Lower lobe of right lung (tissue), 2 donors: ENCODE data around the gene CEP128. TPM values are rescaled to one million over a fixed set of nuclear protein-coding genes. Genes with fewer than 3 reads are reported as not detected.

Experiments
- ATAC-seq, 2 donors: fragments of 200-7000 bp; cut with Tn5 transposase; one replicate each; pipeline ENCODE4 v1.9.1; 2020 to 2022; ENCODE audit warnings: mild to moderate bottlenecking in 2 of 2, moderate library complexity in 2 of 2
- DNase-seq: peaks from one replicate; pipeline ENCODE4 v3.0.0-alpha.2; 2020
- H3K27ac ChIP-seq: fragments of 200-600 bp; one replicate; pipeline ENCODE4 v1.8.0; 2022
- H3K27me3 ChIP-seq: fragments of 200-600 bp; one replicate; pipeline ENCODE4 v1.8.0; 2022; ENCODE audit warnings: low read depth
- H3K36me3 ChIP-seq: fragments of 200-600 bp; one replicate; pipeline ENCODE4 v1.8.0; 2022; ENCODE audit warnings: mild to moderate bottlenecking
- H3K4me1 ChIP-seq: fragments of 200-600 bp; one replicate; pipeline ENCODE4 v1.8.0; 2022
- H3K4me3 ChIP-seq: fragments of 200-600 bp; one replicate; pipeline ENCODE4 v1.8.0; 2022; ENCODE audit warnings: mild to moderate bottlenecking
- H3K9me3 ChIP-seq: fragments of 200-600 bp; one replicate; pipeline ENCODE4 v1.8.0; 2022
- intact Hi-C: fragments of 100-400 bp; cut with DNase I; formaldehyde crosslinking; loops from one replicate; pipeline ENCODE4 v1.11.0; 2022
- total RNA-seq: library from RNA; stranded (reverse); fragmentation: NEBNext Ultra II Directional; extraction: Animal tissue kit (Norgen Biotek cat#: 25700); gene quantifications from one replicate; pipeline ENCODE4 v1.2.1, GENCODE V29; 2021
- TF ChIP-seq, protein P1 (sequence below): fragments of 200-600 bp; IDR thresholded peaks from one replicate; pipeline ENCODE4 v1.8.0; 2022; ENCODE audit warnings: antibody characterized with exemption, mild to moderate bottlenecking
- donor health status: DM: no; HTN: yes; CAD: no; lungs with severe emphysema.

The CEP128 gene
- total RNA-seq, 1 donor from 2014 or later, result 11.5 TPM

DNA sequence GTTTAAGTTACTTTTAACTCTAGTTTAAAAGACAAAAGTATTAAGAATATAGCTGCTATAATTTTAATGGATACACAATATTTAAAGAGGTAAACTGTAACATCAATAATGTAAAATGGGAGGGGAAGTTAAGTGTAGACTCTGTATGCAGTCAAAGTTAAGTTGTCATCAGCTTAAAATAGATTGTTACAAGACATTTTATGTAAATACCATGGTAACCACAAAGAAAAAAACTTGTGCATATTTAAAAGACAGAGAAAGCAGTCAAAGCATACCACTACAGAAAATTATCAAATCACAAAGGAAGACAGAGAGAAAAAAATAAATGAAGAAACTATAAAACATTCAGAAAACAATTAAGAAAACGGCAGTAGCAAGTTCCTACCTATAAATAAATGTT lies 73.3 kb downstream of the CEP128 start:
- DNase-seq (no peak), ATAC-seq (no peak)
- Histone ChIP-seq H3K27me3 (no peaks in the 10 kb centered on the region), H3K27ac (no peak overlapping the region), H3K4me3 (no peak overlapping the region), H3K9me3 (peaks cover 17% of the 10 kb centered on the region), H3K36me3 (no peaks in the 10 kb centered on the region), H3K4me1 (no peaks in the 10 kb centered on the region)
- intact Hi-C loops, result no loop called here
- TF ChIP-seq, protein P1, sequence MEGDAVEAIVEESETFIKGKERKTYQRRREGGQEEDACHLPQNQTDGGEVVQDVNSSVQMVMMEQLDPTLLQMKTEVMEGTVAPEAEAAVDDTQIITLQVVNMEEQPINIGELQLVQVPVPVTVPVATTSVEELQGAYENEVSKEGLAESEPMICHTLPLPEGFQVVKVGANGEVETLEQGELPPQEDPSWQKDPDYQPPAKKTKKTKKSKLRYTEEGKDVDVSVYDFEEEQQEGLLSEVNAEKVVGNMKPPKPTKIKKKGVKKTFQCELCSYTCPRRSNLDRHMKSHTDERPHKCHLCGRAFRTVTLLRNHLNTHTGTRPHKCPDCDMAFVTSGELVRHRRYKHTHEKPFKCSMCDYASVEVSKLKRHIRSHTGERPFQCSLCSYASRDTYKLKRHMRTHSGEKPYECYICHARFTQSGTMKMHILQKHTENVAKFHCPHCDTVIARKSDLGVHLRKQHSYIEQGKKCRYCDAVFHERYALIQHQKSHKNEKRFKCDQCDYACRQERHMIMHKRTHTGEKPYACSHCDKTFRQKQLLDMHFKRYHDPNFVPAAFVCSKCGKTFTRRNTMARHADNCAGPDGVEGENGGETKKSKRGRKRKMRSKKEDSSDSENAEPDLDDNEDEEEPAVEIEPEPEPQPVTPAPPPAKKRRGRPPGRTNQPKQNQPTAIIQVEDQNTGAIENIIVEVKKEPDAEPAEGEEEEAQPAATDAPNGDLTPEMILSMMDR, result no peak

DNA sequence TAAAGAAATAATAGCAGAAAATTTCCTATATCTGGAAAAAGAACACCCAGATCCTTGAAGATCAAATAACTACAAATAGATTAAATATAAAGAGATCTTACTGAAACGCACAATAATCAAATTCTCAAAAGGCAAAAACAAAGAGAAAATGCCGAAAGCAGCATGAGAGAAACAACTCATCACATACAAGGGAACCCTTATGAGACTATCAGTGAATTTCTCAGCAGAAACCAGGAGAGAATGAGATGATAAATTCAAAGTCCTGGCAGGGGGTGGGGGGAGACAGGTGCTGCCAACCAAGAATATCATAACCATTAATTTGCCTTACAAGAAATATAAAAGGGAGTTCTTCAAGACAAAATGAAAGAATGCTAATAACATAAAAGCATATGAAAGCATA lies 73.7 kb downstream of the CEP128 start:
- no peaks in the 10 kb centered on the region for H3K36me3 ChIP-seq
- no peak overlapping the region for H3K27ac ChIP-seq
- DNase-seq (no peak), ATAC-seq (no peak)
- H3K9me3 ChIP-seq, result peaks cover 17% of the 10 kb centered on the region
- H3K4me1 ChIP-seq, result no peaks in the 10 kb centered on the region
- H3K27me3 ChIP-seq, result no peaks in the 10 kb centered on the region
- TF ChIP-seq, protein P1, result no peak
- intact Hi-C loops, result no loop called here
- H3K4me3 ChIP-seq, result no peak overlapping the region

DNA sequence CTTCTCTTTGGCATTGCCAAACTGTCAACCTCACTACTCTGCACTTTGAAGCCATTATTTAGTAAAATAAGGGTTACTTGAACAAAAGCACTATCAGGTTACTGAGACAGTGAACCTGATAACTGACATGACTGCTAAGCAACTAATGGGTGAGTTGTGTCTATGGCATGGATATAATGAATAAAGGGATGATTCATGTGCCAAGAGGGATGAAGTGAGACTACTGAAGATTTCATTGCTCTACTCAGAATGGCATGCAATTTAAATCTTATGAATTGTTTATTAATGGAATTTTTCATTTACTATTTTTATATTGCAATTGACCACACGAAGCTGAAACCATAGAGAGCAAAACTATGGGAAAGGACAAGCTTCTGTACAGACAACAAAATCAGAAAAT lies 74.4 kb downstream of the CEP128 start:
- Histone ChIP-seq H3K4me3 (no peak overlapping the region), H3K27me3 (no peaks in the 10 kb centered on the region), H3K9me3 (peaks cover 17% of the 10 kb centered on the region), H3K27ac (no peak overlapping the region), H3K4me1 (no peaks in the 10 kb centered on the region), H3K36me3 (no peaks in the 10 kb centered on the region)
- ATAC-seq, result no peak
- TF ChIP-seq, protein P1, result no peak
- DNase-seq, result no peak
- intact Hi-C loops, result no loop called here

DNA sequence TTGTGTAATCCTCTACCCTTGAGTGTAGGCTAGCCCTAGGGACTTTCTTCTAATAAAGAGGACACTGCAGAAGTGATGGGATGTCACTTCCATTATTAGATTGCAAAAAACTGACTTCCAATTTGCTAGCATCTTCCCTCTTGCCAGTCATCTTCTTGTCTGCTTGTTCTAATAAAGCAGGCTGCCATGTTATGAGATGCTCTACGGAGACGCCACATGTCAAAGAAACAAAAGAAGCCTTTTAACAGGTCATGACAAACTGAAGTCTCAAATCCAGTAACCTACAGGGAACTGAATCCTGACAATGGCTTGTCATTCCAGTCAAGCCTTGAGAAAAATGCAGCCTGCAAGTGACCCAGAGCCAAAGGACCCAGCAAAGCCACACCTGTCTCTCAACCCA lies 76.0 kb downstream of the CEP128 start:
- TF ChIP-seq, protein P1, result no peak
- DNase-seq, result no peak
- H3K27ac ChIP-seq, result no peak overlapping the region
- H3K36me3 ChIP-seq, result no peaks in the 10 kb centered on the region
- no peaks in the 10 kb centered on the region for H3K4me1 ChIP-seq
- H3K9me3 ChIP-seq, result peaks cover 17% of the 10 kb centered on the region
- H3K27me3 ChIP-seq, result no peaks in the 10 kb centered on the region
- intact Hi-C loops, result no loop called here
- no peak overlapping the region for H3K4me3 ChIP-seq
- no peak for ATAC-seq

DNA sequence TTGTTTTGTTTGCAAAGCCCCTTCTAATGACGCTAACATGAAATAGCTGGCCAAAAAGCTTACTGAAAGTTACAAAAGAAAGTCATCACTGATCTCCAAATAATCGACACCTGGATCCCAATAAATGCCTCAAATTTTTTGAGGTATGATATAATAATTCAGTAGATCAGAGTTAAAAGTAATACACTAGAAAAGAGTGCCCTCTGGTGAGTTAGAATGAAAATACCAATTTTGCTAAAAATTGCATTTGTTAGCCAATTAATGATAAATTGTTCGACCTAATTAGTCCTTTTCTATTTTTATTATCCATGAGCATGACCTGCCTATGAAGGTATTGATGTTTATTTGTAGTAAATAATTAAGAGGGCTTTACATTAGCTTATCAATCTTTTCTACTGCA lies 78.6 kb downstream of the CEP128 start:
- intact Hi-C loops, result no loop called here
- no peak for DNase-seq
- Histone ChIP-seq H3K4me1 (no peaks in the 10 kb centered on the region), H3K4me3 (no peak overlapping the region), H3K36me3 (no peaks in the 10 kb centered on the region), H3K27ac (no peak overlapping the region), H3K27me3 (no peaks in the 10 kb centered on the region), H3K9me3 (peaks cover 6% of the 10 kb centered on the region)
- TF ChIP-seq, protein P1, result no peak
- no peak for ATAC-seq

DNA sequence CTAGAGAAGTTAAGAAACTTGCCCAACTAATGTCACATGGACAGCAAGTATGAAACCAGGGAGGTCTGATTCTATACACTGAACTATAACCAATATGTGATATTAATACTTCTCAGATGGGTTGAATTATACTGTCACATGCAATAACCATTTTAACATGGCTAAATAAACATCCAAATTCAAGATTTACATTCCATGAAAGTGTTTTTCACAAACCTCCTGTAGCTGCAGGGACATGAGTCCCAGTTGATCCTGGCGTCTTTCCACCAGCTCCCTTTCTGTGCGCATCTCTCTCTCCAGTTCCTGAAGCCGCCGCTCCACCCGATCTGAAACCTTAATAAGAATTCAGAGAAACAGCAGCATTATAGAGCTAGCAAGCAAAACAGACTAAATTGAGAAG lies 79.0 kb downstream of the CEP128 start:
- DNase-seq (no peak), ATAC-seq (no peak)
- H3K4me1 ChIP-seq, result no peaks in the 10 kb centered on the region
- no peak overlapping the region for H3K27ac ChIP-seq
- intact Hi-C loops, result no loop called here
- H3K27me3 ChIP-seq, result no peaks in the 10 kb centered on the region
- H3K36me3 ChIP-seq, result no peaks in the 10 kb centered on the region
- TF ChIP-seq, protein P1, result no peak
- H3K9me3 ChIP-seq, result peaks cover 2% of the 10 kb centered on the region
- H3K4me3 ChIP-seq, result no peak overlapping the region
